ENCODE results near the gene TMEM255B.

TMEM255B gene

GRCh38 chr13:113764793-113765563 is 6.0 kb downstream of the TMEM255B start:
- no peak for TF ChIP-seq ZNF274 (IDR thresholded peaks at IDR 0.05; ENCODE audit: low read depth, low read length)
- no peak overlapping the region for H3K4me3 ChIP-seq (ENCODE audit: low read length)

- H3K4me3 ChIP-seq (ENCODE audit: low read length): no peak overlapping the region
- TF ChIP-seq ZNF274 (IDR thresholded peaks at IDR 0.05; ENCODE audit: low read depth, low read length): no peak
Measured at GRCh38 chr13:113765564-113765910, 6.5 kb downstream of the TMEM255B start.

- no peak for TF ChIP-seq ZNF274 (IDR thresholded peaks at IDR 0.05; ENCODE audit: low read depth, low read length)
- H3K4me3 ChIP-seq (ENCODE audit: low read length): no peak overlapping the region
Measured at GRCh38 chr13:113766035-113766800, 7.2 kb downstream of the TMEM255B start.

GRCh38 chr13:113767366-113767765 is 8.3 kb downstream of the TMEM255B start:
- no peak overlapping the region for H3K4me3 ChIP-seq (ENCODE audit: low read length)
- TF ChIP-seq ZNF274 (IDR thresholded peaks at IDR 0.05; ENCODE audit: low read depth, low read length): no peak

GRCh38 chr13:113768018-113768905 is 9.2 kb downstream of the TMEM255B start:
- no peak for TF ChIP-seq ZNF274 (IDR thresholded peaks at IDR 0.05; ENCODE audit: low read depth, low read length)
- no peak overlapping the region for H3K4me3 ChIP-seq (ENCODE audit: low read length)

GRCh38 chr13:113769106-113769505 is 10.1 kb downstream of the TMEM255B start:
- no peak for TF ChIP-seq ZNF274 (IDR thresholded peaks at IDR 0.05; ENCODE audit: low read depth, low read length)
- no peak overlapping the region for H3K4me3 ChIP-seq (ENCODE audit: low read length)

GRCh38 chr13:113769881-113770280 is 10.9 kb downstream of the TMEM255B start:
- no peak for TF ChIP-seq ZNF274 (IDR thresholded peaks at IDR 0.05; ENCODE audit: low read depth, low read length)
- H3K4me3 ChIP-seq (ENCODE audit: low read length): no peak overlapping the region

GRCh38 chr13:113770441-113770840 is 11.4 kb downstream of the TMEM255B start:
- H3K4me3 ChIP-seq (ENCODE audit: low read length): no peak overlapping the region
- TF ChIP-seq ZNF274 (IDR thresholded peaks at IDR 0.05; ENCODE audit: low read depth, low read length): no peak

GRCh38 chr13:113770937-113771336 is 11.9 kb downstream of the TMEM255B start:
- no peak overlapping the region for H3K4me3 ChIP-seq (ENCODE audit: low read length)
- TF ChIP-seq ZNF274 (IDR thresholded peaks at IDR 0.05; ENCODE audit: low read depth, low read length): no peak

GRCh38 chr13:113771709-113772331 is 12.8 kb downstream of the TMEM255B start:
- H3K4me3 ChIP-seq (ENCODE audit: low read length): no peak overlapping the region
- no peak for TF ChIP-seq ZNF274 (IDR thresholded peaks at IDR 0.05; ENCODE audit: low read depth, low read length)

GRCh38 chr13:113774177-113775107 is 15.4 kb downstream of the TMEM255B start:
- no peak overlapping the region for H3K4me3 ChIP-seq (ENCODE audit: low read length)
- no peak for TF ChIP-seq ZNF274 (IDR thresholded peaks at IDR 0.05; ENCODE audit: low read depth, low read length)

- H3K4me3 ChIP-seq (ENCODE audit: low read length): no peak overlapping the region
- TF ChIP-seq ZNF274 (IDR thresholded peaks at IDR 0.05; ENCODE audit: low read depth, low read length): no peak
Measured at GRCh38 chr13:113775451-113776145, 16.6 kb downstream of the TMEM255B start.

Data from GM08714 (cell line).